ENCODE results near the gene KIAA1755.

GRCh38 chr20:38167328-38167850, 93.1 kb downstream of the KIAA1755 start:
- TF ChIP-seq CTCF (conservative IDR thresholded peaks at IDR 0.05; ENCODE audit: low read length) (no peak), EZH2phosphoT487 (IDR thresholded peaks at IDR 0.05; ENCODE audit: borderline replicate concordance) (no peak)
